ENCODE data around the gene LRTM1.

LRTM1 gene

DNA sequence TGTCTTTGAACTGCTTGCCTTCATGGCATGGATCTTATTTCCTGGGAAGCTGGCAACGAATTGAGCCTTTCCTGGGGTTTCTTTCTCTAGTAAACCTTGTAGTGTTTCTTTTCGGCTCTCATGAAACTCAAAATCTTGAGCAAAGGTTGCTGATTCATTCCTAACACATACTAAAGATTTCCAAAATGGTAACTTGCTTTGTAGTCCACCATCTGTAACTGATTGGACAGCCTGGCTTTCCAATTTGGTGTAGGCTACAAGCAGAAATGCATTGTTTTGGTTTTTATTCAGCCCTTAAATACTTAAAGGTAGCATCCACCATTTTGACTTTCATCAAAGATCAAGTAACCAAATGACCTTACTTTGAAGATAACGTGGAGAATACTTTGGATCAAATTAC, 38.1 kb downstream of the LRTM1 start:
- no peak for DNase-seq

DNA sequence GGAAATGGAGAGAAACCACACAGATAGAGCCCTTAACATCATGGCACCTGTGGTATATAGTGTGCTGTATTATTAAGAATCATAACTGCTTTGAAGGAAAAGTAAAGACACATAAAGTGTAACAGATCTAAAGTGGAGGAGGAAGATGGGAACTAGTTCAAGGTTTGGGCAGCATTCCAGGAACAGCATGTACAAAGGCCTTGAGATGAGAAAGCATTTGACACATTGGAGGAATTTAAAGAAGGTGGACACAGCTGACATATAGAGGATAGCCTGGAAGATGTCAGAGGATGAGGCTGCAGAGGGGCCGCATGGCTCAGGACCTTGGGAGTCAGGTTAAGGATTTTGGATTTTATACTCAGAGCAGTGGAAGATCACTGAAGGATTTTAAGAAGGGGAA, 39.0 kb downstream of the LRTM1 start:
- DNase-seq: no peak

DNA sequence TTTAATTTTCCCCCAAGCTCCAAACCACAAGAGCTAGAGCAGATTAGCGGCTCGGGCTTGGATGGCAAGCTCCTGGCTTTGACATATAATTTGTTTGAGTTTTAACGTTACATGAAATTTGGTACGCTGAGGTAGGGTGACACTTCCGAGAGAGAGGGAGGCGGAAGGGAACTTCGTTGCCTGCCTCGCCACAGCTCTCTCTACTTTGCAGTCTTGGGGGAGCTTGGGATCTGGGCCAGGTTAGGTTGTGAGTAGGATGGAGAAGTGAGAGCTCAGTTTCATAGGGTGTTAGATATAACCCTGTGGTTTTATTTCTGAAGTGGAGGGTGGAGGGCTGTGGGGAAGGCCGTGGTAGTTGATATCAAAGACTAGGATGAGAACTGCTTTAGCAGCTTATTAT, 39.7 kb downstream of the LRTM1 start:
- DNase-seq: no peak

DNA sequence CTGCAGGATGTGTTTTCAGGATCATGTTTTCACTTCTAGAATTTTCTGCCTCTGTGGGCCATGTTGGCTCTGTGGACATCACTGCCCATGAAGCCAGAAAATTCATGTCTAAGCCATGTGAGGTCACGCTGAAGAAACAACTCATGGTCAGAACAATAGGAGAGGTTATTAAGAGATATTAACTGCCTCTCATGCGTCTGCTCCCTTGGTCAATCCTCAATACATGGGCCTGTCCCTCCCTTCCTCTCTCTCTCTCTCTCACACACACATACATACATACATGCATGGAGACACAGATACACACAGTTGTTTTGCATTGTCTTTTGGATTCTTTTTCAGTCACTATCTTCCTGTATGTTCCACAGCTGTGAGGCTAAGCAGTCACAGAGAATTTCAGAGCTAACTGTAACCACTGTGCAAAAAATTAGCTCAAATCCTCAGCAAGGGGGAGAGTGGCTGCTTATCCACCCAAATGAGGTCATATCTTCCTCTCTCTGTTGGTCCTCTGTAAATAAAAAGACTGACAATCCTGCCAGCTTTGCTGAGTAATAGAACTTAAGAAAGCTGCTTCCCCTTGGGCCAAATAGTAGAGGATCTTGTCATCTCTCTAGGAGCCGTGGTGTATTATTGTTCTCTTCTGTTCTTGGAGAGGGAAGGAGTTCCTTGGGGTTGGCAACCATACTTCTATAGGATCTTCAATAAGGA, 45.6 kb downstream of the LRTM1 start:
- DNase-seq: no peak

DNA sequence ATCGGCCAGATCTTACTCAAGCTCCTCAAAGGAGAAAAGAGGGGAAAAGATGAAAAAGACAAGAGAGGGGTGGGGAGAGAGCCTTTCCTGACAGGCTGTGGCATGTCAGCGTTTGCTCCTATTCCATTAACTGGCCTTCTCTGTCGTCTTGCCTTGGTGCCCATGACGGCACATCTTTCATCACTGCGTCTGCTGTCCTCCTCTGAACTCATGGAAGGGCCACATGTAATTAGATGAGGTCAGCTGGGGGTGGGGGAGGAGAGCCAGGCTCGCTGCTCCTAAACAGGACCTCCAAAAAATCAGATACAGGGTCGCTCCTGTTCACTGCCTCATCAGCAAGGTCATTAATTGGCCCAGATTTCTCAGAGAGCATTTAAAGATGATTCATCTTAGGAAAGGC, 49.7 kb downstream of the LRTM1 start:
- no peak for DNase-seq

DNA sequence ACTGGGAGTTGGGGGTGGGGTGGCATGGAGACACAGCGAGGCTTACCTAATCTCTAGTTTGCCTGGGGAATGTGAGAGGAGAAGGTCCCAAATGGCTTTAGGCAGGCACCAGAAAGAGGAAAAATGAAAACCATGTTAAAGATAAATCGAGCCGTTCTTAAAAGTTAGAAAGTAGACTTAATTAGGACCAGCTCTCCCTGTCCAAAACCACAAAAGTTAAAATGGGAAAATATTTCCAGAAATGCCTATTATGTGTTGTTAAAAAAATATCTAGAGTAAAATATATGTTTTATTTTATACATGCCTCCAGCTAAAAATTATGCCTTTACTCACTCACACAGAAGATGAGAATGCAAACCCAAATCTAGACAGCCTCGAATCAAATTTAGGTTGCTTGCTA, 50.1 kb downstream of the LRTM1 start:
- DNase-seq: no peak

DNA sequence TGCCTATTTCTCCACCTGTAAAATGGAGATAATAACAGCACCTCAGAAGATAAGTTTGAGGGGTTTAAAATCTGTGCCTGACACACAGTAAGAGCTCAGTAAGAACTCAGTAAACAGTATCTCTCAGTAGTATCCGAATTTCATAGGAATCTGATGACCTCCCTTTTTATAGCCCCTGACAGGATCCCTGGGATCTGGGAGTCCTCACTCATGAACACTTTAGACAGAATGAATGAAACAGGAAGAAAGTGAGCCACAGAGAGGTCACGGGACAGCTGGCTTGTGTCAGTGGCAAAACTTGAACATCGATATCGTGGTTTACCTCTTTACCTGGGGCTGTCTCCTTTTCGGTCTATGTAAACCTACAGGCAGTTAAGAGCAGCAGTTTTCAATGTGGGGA, 51.2 kb downstream of the LRTM1 start:
- DNase-seq: no peak

DNA sequence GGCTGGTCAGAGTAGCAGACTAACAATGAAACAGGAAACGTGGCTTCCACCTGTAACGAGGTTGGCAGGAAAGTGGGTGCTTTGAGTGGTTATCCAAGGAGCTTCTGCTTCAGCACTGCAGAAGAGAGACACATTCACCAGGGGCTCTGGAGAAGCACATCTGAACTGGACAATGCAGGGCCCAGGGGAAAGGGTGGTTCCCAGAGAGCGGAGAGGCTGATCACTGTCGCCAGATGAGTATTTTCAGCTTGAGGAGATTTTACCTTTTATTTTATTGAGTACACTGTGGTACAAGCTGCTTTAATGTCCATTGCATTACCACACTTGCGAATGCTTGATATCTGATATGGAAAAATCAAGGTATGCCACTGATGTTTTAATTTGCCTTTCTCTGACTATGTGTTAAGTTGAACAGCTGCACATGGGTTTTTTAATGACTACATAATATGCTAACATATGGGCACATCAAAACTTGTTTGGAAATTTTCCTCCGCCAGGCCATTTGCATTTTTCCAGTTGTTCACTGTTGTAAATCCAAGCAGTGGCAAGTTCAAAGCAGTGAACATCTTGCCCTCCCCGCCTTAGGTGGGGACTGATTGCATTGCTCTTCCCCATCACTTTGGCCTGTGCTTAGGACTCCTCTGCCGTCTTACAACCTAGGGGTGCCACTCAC, 52.1 kb downstream of the LRTM1 start:
- DNase-seq: no peak

DNA sequence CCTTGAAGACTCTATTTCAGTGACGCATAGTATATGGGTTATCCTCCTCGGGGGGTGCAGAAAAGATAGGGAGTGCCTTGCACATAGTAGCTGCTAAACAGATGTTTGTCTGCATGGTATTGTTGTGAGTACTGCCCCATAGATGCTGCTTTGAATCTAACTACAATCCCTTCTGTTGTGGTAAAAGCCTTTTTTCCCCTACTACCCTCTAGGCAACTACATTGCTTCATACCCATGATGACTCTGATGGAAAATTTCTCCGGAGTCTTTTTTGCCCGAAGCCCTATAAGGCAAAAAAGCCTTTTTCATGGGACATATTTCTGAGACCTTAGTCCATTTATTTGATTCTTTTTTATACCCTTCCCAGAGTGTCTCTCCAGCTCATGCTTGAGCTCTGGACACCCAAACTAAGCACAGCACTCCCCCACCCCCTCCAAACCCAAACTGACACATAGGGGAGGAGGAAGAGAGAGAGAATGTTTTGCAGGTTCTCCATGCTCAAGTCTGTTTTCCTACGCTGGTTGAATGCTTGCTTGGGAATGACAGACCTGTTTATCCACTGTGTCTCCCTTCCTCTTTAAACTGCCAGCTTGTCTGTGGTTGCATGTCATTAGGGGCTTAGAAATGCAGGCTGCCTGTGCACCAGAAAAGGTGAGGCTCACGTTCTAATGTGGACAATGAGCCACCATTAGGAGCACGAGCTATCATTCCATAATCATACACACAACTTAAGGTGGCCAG, 52.9 kb downstream of the LRTM1 start:
- DNase-seq: no peak

DNA sequence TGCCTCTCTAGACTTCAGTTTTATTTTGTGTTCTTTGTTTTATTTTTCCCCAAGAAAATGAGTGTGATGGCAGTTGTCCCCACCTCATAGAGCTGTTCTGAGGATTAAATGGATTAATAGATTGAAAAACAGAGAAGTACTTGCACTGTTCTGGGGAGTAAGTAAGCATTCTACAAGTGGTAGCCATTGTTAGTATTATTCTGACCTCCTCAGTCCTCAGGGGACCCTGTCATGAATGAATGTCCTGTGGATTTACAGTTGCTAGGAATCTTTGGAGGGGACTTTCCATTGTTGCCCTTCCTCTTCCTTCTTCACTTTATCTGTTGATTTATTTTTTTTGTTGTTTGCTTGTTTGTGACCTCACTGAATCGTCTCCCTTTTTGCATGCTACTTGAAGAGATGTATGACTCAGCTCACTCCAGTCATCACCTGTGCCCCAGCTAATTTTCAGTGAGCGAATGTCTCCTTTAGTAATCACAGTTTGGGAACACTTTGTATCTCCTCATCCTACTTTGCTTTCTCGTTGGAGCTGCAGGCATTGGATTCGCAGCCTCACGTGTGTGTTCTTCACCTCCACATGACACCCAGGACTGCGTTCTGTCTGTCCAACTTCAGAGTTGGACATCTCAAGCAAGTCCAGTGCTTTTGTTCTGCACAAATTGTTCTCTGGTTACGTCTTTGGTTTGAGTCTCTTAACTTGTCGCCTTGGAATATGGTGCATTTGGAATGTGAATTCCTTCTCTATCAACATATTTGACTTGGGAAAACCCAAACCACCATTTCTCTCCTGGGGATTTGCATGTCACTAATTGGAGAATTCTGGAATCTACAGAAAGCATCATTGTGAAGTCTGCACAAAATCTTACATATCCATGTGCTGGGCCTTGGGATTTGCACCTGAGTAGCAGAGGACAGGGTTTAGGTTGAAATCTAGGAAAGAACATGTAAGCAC, 54.5 kb downstream of the LRTM1 start:
- no peak for DNase-seq

DNA sequence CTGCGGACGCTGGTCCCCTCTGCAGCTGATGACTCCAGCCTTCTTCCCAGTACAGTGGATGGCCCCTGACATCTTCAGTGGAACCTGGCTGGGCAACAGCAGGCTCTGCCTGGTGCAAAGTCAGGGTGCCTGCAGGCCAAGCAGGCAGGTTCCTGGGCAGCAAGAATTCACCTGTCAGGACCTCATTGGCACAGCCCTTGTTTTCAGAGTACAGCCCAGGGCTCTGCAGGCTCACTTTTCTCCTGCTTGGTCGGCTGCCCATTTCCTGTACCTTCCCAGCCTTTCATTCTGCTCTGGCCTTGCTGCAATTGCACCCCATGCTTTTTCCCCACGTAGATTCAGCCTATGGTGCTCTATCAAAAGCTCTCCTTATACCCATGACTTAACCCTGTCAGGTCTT, 56.0 kb downstream of the LRTM1 start:
- DNase-seq: no peak

DNA sequence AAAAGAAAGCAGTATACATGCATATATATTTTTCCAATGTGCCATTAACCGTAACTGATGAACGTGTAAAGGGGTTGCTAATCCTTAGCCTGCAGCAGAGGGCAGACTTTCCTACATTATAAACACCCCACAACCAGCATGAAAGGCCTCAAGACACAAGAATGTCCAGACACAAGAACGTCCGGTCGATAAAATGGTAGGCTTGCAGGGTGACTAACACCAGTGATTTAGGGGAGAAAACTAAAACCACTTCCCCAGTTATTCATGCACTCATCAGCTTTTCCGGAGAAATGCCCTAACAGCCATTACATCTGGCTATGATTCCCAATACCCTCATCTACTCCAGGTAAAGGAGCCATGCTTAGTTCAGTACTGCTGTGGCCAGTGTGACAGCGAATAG, 57.4 kb downstream of the LRTM1 start:
- no peak for DNase-seq

Measured in NCI-H2029 treated with DMSO at 0.1 percent for 48 hours (cell line).